ENCODE data around the gene MRPS27. TPM values are rescaled to one million over a fixed set of nuclear protein-coding genes. Genes with fewer than 3 reads are reported as not detected.

MRPS27 gene
- total RNA-seq, 1 donor from 2014 or later = 54.7 TPM

GRCh38 chr5:72356361-72356760 lies 36.3 kb upstream of the MRPS27 start:
- H3K27ac Mint-ChIP-seq = no peak overlapping the region
- H3K4me3 Mint-ChIP-seq (ENCODE audit: low read depth) = no peak overlapping the region
- DNase-seq (ENCODE audit: low spot score, unreplicated experiment) = no peak
- no peak for TF ChIP-seq CTCF (IDR thresholded peaks at IDR 0.05; ENCODE audit: unreplicated experiment)
- H3K4me1 Mint-ChIP-seq (ENCODE audit: low read depth) = peaks cover 1% of the 10 kb centered on the region
- H3K9me3 Mint-ChIP-seq (ENCODE audit: low read depth) = no peaks in the 10 kb centered on the region
- H3K36me3 Mint-ChIP-seq (ENCODE audit: insufficient read depth) = peaks cover 7% of the 10 kb centered on the region
- no peaks in the 10 kb centered on the region for H3K27me3 Mint-ChIP-seq

GRCh38 chr5:72355706-72356299 lies 35.8 kb upstream of the MRPS27 start:
- Mint-ChIP-seq H3K4me1 (ENCODE audit: low read depth) (peaks cover 2% of the 10 kb centered on the region), H3K27me3 (no peaks in the 10 kb centered on the region), H3K36me3 (ENCODE audit: insufficient read depth) (peaks cover 5% of the 10 kb centered on the region), H3K9me3 (ENCODE audit: low read depth) (no peaks in the 10 kb centered on the region), H3K27ac (peak overlapping the region; percentile 60), H3K4me3 (ENCODE audit: low read depth) (no peak overlapping the region)
- DNase-seq (ENCODE audit: low spot score, unreplicated experiment) = no peak
- TF ChIP-seq CTCF (IDR thresholded peaks at IDR 0.05; ENCODE audit: unreplicated experiment) = peak; percentile 40

- no peak overlapping the region for H3K4me3 Mint-ChIP-seq (ENCODE audit: low read depth)
- H3K9me3 Mint-ChIP-seq (ENCODE audit: low read depth) = no peaks in the 10 kb centered on the region
- H3K4me1 Mint-ChIP-seq (ENCODE audit: low read depth) = peaks cover 2% of the 10 kb centered on the region
These were observed 33.0 kb upstream of the MRPS27 start for GRCh38 chr5:72353046-72353445.

GRCh38 chr5:72352616-72353015 lies 32.6 kb upstream of the MRPS27 start:
- H3K27ac Mint-ChIP-seq = no peak overlapping the region
- H3K9me3 Mint-ChIP-seq (ENCODE audit: low read depth) = no peaks in the 10 kb centered on the region
- H3K27me3 Mint-ChIP-seq = no peaks in the 10 kb centered on the region
- DNase-seq (ENCODE audit: low spot score, unreplicated experiment) = no peak
- no peaks in the 10 kb centered on the region for H3K36me3 Mint-ChIP-seq (ENCODE audit: insufficient read depth)
- TF ChIP-seq CTCF (IDR thresholded peaks at IDR 0.05; ENCODE audit: unreplicated experiment) = no peak
- H3K4me3 Mint-ChIP-seq (ENCODE audit: low read depth) = no peak overlapping the region
- H3K4me1 Mint-ChIP-seq (ENCODE audit: low read depth) = peaks cover 2% of the 10 kb centered on the region

More at GRCh38 chr5:72353046-72353445, 33.0 kb upstream of the MRPS27 start:
- H3K27ac Mint-ChIP-seq = no peak overlapping the region
- TF ChIP-seq CTCF (IDR thresholded peaks at IDR 0.05; ENCODE audit: unreplicated experiment) = no peak
- no peak for DNase-seq (ENCODE audit: low spot score, unreplicated experiment)
- no peaks in the 10 kb centered on the region for H3K36me3 Mint-ChIP-seq (ENCODE audit: insufficient read depth)
- H3K27me3 Mint-ChIP-seq = no peaks in the 10 kb centered on the region

GRCh38 chr5:72351376-72351775 lies 31.3 kb upstream of the MRPS27 start:
- DNase-seq (ENCODE audit: low spot score, unreplicated experiment) = no peak
- H3K27ac Mint-ChIP-seq = no peak overlapping the region
- no peaks in the 10 kb centered on the region for H3K27me3 Mint-ChIP-seq
- peaks cover 3% of the 10 kb centered on the region for H3K36me3 Mint-ChIP-seq (ENCODE audit: insufficient read depth)
- no peaks in the 10 kb centered on the region for H3K9me3 Mint-ChIP-seq (ENCODE audit: low read depth)
- H3K4me3 Mint-ChIP-seq (ENCODE audit: low read depth) = no peak overlapping the region
- peaks cover 2% of the 10 kb centered on the region for H3K4me1 Mint-ChIP-seq (ENCODE audit: low read depth)
- no peak for TF ChIP-seq CTCF (IDR thresholded peaks at IDR 0.05; ENCODE audit: unreplicated experiment)

Data from progenitor cell of endocrine pancreas (in vitro differentiated cells).